Measurements from ENCODE around the gene ITGAE. TPM values are rescaled to one million over a fixed set of nuclear protein-coding genes. Genes with fewer than 3 reads are reported as not detected.

The ITGAE gene
- polyA plus RNA-seq, 2 of the 4 experiments (the other 2 are of a cell fraction), result 154 to 156 TPM

DNA sequence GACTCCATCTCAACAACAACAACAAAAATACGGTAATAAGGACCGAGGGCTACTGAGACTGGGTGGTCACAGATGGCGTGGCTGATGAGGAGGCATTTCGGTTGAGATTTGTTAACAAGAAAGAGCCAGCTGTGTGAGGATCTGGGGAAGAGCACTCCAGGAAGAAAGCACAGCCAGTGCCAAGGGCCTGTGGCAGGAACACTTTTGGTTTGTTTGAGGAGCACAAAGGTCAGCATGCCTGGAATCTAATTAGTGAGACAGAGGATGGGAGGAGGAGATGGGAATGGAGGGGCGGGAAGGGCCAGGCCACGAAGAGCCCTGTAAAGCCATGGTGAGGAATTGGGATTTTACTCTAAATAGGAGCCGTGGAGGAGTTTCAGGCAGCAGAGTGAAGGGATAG lies 52.4 kb downstream of the ITGAE start:
- Histone ChIP-seq H3K27ac (no peak overlapping the region), H3K4me3 (no peak overlapping the region), H3K4me1 (peaks cover 8% of the 10 kb centered on the region; the same call in 2 of the 3 replicates), H3K9me3 (no peaks in the 10 kb centered on the region), H3K4me2 (no peak overlapping the region)
- no peak for TF ChIP-seq SMC3 (IDR thresholded peaks at IDR 0.05)
- no peak for TF ChIP-seq FOSB (CRISPR knock-in tag; IDR thresholded peaks at IDR 0.05)
- TF ChIP-seq JUN (IDR thresholded peaks at IDR 0.05), result no peak
- no peak for TF ChIP-seq FOXS1 (CRISPR knock-in tag; IDR thresholded peaks at IDR 0.05)
- TF ChIP-seq TFCP2L1 (CRISPR knock-in tag; IDR thresholded peaks at IDR 0.05), result no peak
- TF ChIP-seq, protein P1, sequence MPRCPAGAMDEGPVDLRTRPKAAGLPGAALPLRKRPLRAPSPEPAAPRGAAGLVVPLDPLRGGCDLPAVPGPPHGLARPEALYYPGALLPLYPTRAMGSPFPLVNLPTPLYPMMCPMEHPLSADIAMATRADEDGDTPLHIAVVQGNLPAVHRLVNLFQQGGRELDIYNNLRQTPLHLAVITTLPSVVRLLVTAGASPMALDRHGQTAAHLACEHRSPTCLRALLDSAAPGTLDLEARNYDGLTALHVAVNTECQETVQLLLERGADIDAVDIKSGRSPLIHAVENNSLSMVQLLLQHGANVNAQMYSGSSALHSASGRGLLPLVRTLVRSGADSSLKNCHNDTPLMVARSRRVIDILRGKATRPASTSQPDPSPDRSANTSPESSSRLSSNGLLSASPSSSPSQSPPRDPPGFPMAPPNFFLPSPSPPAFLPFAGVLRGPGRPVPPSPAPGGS (IDR thresholded peaks at IDR 0.05), result no peak
- TF ChIP-seq, protein P2, sequence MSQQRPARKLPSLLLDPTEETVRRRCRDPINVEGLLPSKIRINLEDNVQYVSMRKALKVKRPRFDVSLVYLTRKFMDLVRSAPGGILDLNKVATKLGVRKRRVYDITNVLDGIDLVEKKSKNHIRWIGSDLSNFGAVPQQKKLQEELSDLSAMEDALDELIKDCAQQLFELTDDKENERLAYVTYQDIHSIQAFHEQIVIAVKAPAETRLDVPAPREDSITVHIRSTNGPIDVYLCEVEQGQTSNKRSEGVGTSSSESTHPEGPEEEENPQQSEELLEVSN (IDR thresholded peaks at IDR 0.05; ENCODE audit: borderline replicate concordance, low read depth), result no peak
- TF ChIP-seq NPAS2 (CRISPR knock-in tag; IDR thresholded peaks at IDR 0.05; ENCODE audit: borderline replicate concordance), result no peak
- no peak for TF ChIP-seq MAFK (IDR thresholded peaks at IDR 0.05; ENCODE audit: partially characterized antibody)
- POLR2A ChIA-PET, result no interaction called here
- FAIRE-seq (no peak), ATAC-seq (no peak), DNase-seq (ENCODE audit: low read depth in 1 of 2, low spot score in 1 of 2) (no peak)
- CTCF ChIA-PET, result interaction anchor here (1.1 to 10.1 kb wide), 5 partner anchors 12 to 98 kb away, joined by 3 to 176 read pairs (median 7); partner anchors contain the start of gene NCBP3
- WGBS (ENCODE audit: missing lambda C conversion rate), result 69% methylated on average over 7 of the region's 7 CpGs

DNA sequence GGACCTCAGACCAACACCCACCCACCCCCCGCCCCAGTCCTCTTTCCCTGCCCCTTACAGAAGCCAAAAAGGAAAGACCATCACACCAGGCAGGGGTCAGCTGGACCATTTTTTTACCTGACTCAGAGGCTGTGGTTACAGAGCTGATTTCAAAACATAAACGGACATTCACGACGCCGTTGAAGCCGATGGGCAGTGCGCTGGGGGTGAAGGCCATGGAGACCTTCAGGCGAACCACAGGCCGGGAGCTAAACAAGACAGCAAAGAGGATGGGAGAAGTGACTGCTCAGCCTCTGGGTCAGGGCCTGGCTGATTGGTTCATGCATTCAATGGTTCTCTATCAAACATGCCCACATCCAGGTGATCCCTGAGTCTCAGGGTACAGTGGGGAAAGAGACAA lies 53.2 kb downstream of the ITGAE start:
- Histone ChIP-seq H3K9me3 (no peaks in the 10 kb centered on the region), H3K4me3 (no peak overlapping the region), H3K27ac (no peak overlapping the region), H3K4me2 (no peak overlapping the region), H3K4me1 (peaks cover 8% of the 10 kb centered on the region; the same call in 2 of the 3 replicates)
- no peak for FAIRE-seq
- ChIA-PET POLR2A (no interaction called here), CTCF (interaction anchor here (0.9 to 10.1 kb wide), 8 partner anchors 9 to 116 kb away, joined by 3 to 176 read pairs (median 5); partner anchors contain the start of gene NCBP3)
- DNase-seq (ENCODE audit: low read depth in 1 of 2, low spot score in 1 of 2), result no peak
- no peak for ATAC-seq
- TF ChIP-seq KDM1A (IDR thresholded peaks at IDR 0.05; ENCODE audit: low read depth), result no peak
- TF ChIP-seq GATA3 (IDR thresholded peaks at IDR 0.05; ENCODE audit: borderline replicate concordance), result no peak
- 93% methylated on average over 8 of the region's 9 CpGs for WGBS (ENCODE audit: missing lambda C conversion rate)

DNA sequence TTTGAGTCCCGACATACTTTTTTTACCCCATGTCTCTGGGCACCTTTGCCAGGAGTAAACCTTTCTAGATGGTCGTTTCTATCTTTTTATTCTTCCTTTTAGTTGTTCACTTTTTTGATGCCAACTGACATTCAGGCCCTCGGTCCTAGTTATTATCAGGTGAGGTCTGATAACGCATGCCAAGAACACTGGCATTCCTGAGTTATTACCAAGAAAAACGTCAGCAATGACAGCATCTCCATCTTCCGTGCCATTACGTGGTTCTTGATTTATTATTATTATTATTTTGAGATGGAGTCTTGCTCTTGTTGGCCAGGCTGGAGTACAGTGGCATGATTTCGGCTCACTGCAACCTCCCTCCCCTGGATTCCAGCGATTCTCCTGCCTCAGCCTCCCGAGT lies 55.9 kb downstream of the ITGAE start:
- 62% methylated on average over 10 of the region's 10 CpGs for WGBS (ENCODE audit: missing lambda C conversion rate)
- DNase-seq (ENCODE audit: low read depth in 1 of 2, low spot score in 1 of 2), result no peak
- ChIA-PET POLR2A (no interaction called here), CTCF (interaction anchor here (0.7 to 10.1 kb wide), 5 partner anchors 9 to 101 kb away, joined by 3 to 176 read pairs (median 6); partner anchors contain the start of gene NCBP3)
- Histone ChIP-seq H3K27ac (no peak overlapping the region), H3K4me3 (no peak overlapping the region), H3K9me3 (no peaks in the 10 kb centered on the region), H3K4me1 (peaks cover 8% of the 10 kb centered on the region; the same call in 2 of the 3 replicates), H3K4me2 (no peak overlapping the region)
- no peak for FAIRE-seq
- no peak for ATAC-seq
- TF ChIP-seq FOSB (CRISPR knock-in tag; IDR thresholded peaks at IDR 0.05) (no peak), NR3C1 (IDR thresholded peaks at IDR 0.05) (no peak), NFE2L2 (conservative IDR thresholded peaks at IDR 0.05; ENCODE audit: low read length) (no peak)

DNA sequence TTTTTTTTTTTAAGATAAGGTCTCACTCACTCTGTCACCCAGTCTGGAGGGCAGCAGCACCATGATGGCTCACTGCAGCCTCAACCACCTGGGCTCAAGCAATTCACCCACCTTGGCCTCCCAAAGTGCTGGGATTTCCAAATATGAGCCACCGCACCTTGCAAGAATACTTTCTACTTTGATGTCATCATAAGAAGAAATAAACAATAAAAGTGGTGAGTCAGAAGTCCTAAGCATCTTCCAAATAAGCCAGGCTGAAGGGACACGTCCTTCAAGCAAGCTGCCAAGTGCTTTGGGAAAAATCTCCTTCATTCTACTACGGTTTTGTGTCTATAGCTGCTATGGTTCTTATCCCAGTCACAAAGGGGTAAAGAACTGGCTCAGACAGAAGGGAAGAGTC lies 57.0 kb downstream of the ITGAE start:
- CTCF ChIA-PET, result interaction anchor here (1.2 to 2.4 kb wide), 4 partner anchors 10 to 102 kb away, joined by 5 to 13 read pairs (median 6); partner anchors contain the start of gene NCBP3
- FAIRE-seq (peak; percentile 39), DNase-seq (ENCODE audit: low read depth in 1 of 2, low spot score in 1 of 2) (peak in 1 of 2 experiments; percentile 52), ATAC-seq (no peak; a peak in 1 of 6 replicates)
- TF ChIP-seq FOSL2 (IDR thresholded peaks at IDR 0.05), result no peak
- peak; percentile 15; the same call in 1 of the 2 replicates for TF ChIP-seq FOSL2 (CRISPR knock-in tag; IDR thresholded peaks at IDR 0.05)
- TF ChIP-seq GATA3 (IDR thresholded peaks at IDR 0.05; ENCODE audit: borderline replicate concordance), result no peak
- WGBS (ENCODE audit: missing lambda C conversion rate), result 11% methylated on average over 3 of the region's 3 CpGs
- Histone ChIP-seq H3K27ac (no peak overlapping the region), H3K4me3 (no peak overlapping the region), H3K9me3 (no peaks in the 10 kb centered on the region), H3K4me2 (0 out of 3 replicates have a peak overlapping the region, but pooled peaks have one; percentile 9), H3K4me1 (peaks cover 8% of the 10 kb centered on the region; the same call in 2 of the 3 replicates)
- POLR2A ChIA-PET, result no interaction called here

DNA sequence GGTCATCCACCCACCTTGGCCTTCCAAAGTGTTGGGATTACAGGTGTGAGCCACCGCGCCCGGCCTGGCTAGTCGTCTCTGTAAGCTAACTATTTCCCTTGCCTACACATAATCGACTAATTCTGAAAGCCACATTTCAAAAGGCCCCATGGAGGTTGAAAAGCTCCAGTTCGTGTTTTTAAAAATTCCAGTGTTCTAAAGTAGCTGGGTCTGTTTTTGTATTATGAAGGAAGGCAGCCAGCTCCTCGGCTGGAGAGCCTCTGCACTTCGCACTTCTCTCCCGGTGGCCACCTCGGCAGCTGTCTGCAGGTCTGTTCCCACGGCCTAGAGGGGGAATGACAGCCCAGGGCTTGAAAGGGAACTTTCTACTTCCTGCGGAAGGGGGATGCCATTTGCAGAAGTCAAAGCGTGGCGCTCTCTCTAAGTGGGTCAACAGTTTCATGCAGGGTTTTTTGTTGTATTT lies 60.3 kb downstream of the ITGAE start:
- WGBS (ENCODE audit: missing lambda C conversion rate), result 82% methylated on average over 14 of the region's 14 CpGs
- Histone ChIP-seq H3K9me3 (no peaks in the 10 kb centered on the region), H3K4me2 (no peak overlapping the region), H3K4me1 (peaks cover 8% of the 10 kb centered on the region; the same call in 2 of the 3 replicates), H3K4me3 (no peak overlapping the region), H3K27ac (no peak overlapping the region)
- ChIA-PET POLR2A (no interaction called here), CTCF (interaction anchor here (0.9 to 16.3 kb wide), 11 partner anchors 9 to 265 kb away, joined by 3 to 491 read pairs (median 88); partner anchors contain the start of genes HASPIN, NCBP3 and P2RX1)
- no peak for FAIRE-seq
- ATAC-seq, result no peak
- no peak for DNase-seq (ENCODE audit: low read depth in 1 of 2, low spot score in 1 of 2)
- TF ChIP-seq POLR2A (IDR thresholded peaks at IDR 0.05; ENCODE audit: low read length), result no peak
- TF ChIP-seq, protein P3, sequence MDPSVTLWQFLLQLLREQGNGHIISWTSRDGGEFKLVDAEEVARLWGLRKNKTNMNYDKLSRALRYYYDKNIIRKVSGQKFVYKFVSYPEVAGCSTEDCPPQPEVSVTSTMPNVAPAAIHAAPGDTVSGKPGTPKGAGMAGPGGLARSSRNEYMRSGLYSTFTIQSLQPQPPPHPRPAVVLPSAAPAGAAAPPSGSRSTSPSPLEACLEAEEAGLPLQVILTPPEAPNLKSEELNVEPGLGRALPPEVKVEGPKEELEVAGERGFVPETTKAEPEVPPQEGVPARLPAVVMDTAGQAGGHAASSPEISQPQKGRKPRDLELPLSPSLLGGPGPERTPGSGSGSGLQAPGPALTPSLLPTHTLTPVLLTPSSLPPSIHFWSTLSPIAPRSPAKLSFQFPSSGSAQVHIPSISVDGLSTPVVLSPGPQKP (IDR thresholded peaks at IDR 0.05; ENCODE audit: low read depth, low read length), result no peak
- TF ChIP-seq, protein P4, sequence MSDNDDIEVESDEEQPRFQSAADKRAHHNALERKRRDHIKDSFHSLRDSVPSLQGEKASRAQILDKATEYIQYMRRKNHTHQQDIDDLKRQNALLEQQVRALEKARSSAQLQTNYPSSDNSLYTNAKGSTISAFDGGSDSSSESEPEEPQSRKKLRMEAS (IDR thresholded peaks at IDR 0.05), result no peak
- no peak for TF ChIP-seq EHMT2 (IDR thresholded peaks at IDR 0.05; ENCODE audit: low read depth)
- TF ChIP-seq, protein P5, sequence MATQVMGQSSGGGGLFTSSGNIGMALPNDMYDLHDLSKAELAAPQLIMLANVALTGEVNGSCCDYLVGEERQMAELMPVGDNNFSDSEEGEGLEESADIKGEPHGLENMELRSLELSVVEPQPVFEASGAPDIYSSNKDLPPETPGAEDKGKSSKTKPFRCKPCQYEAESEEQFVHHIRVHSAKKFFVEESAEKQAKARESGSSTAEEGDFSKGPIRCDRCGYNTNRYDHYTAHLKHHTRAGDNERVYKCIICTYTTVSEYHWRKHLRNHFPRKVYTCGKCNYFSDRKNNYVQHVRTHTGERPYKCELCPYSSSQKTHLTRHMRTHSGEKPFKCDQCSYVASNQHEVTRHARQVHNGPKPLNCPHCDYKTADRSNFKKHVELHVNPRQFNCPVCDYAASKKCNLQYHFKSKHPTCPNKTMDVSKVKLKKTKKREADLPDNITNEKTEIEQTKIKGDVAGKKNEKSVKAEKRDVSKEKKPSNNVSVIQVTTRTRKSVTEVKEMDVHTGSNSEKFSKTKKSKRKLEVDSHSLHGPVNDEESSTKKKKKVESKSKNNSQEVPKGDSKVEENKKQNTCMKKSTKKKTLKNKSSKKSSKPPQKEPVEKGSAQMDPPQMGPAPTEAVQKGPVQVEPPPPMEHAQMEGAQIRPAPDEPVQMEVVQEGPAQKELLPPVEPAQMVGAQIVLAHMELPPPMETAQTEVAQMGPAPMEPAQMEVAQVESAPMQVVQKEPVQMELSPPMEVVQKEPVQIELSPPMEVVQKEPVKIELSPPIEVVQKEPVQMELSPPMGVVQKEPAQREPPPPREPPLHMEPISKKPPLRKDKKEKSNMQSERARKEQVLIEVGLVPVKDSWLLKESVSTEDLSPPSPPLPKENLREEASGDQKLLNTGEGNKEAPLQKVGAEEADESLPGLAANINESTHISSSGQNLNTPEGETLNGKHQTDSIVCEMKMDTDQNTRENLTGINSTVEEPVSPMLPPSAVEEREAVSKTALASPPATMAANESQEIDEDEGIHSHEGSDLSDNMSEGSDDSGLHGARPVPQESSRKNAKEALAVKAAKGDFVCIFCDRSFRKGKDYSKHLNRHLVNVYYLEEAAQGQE (IDR thresholded peaks at IDR 0.05), result no peak
- TF ChIP-seq HDAC2 (IDR thresholded peaks at IDR 0.05), result no peak
- no peak for TF ChIP-seq RARB (CRISPR knock-in tag; IDR thresholded peaks at IDR 0.05)

Data from A549 (cell line).